ENCODE results near the gene CCDC191. TPM values are rescaled to one million over a fixed set of nuclear protein-coding genes. Genes with fewer than 3 reads are reported as not detected.

The CCDC191 gene
- total RNA-seq, 1 donor, result 4.2 TPM

- TF ChIP-seq CTCF (IDR thresholded peaks at IDR 0.05; ENCODE audit: insufficient read depth, low read length), result no peak
- H3K4me3 ChIP-seq (ENCODE audit: low read depth, low read length), result no peak overlapping the region
- no peak for DNase-seq (ENCODE audit: low read depth)
Observed at GRCh38 chr3:113981803-113982202, 74.5 kb downstream of the CCDC191 start.

GRCh38 chr3:113979916-113980315, 76.4 kb downstream of the CCDC191 start:
- TF ChIP-seq CTCF (IDR thresholded peaks at IDR 0.05; ENCODE audit: insufficient read depth, low read length), result no peak
- H3K4me3 ChIP-seq (ENCODE audit: low read depth, low read length), result no peak overlapping the region
- no peak for DNase-seq (ENCODE audit: low read depth)

GRCh38 chr3:113977822-113978221, 78.5 kb downstream of the CCDC191 start:
- no peak overlapping the region for H3K4me3 ChIP-seq (ENCODE audit: low read depth, low read length)
- no peak for TF ChIP-seq CTCF (IDR thresholded peaks at IDR 0.05; ENCODE audit: insufficient read depth, low read length)
- no peak for DNase-seq (ENCODE audit: low read depth)

- TF ChIP-seq CTCF (IDR thresholded peaks at IDR 0.05; ENCODE audit: insufficient read depth, low read length), result no peak
- no peak overlapping the region for H3K4me3 ChIP-seq (ENCODE audit: low read depth, low read length)
- DNase-seq (ENCODE audit: low read depth), result peak; percentile 60
Observed at GRCh38 chr3:113968986-113969385, 87.3 kb downstream of the CCDC191 start.

GRCh38 chr3:113966172-113966571, 90.2 kb downstream of the CCDC191 start:
- no peak overlapping the region for H3K4me3 ChIP-seq (ENCODE audit: low read depth, low read length)
- TF ChIP-seq CTCF (IDR thresholded peaks at IDR 0.05; ENCODE audit: insufficient read depth, low read length), result no peak
- DNase-seq (ENCODE audit: low read depth), result no peak

- TF ChIP-seq CTCF (IDR thresholded peaks at IDR 0.05; ENCODE audit: insufficient read depth, low read length), result no peak
- DNase-seq (ENCODE audit: low read depth), result no peak
- no peak overlapping the region for H3K4me3 ChIP-seq (ENCODE audit: low read depth, low read length)
Observed at GRCh38 chr3:113963879-113964278, 92.4 kb downstream of the CCDC191 start.

- H3K4me3 ChIP-seq (ENCODE audit: low read depth, low read length), result no peak overlapping the region
- no peak for TF ChIP-seq CTCF (IDR thresholded peaks at IDR 0.05; ENCODE audit: insufficient read depth, low read length)
- no peak for DNase-seq (ENCODE audit: low read depth)
Observed at GRCh38 chr3:113954091-113954685, 102.1 kb downstream of the CCDC191 start.

Data from fibroblast of the aortic adventitia (primary cell).